ENCODE measurements around the gene PCDHB7.
"Not testable (repeated sequence)": the region's sequence is repeated elsewhere in the genome, so short reads cannot be mapped to it uniquely, and the experiment has no call there.

DNA sequence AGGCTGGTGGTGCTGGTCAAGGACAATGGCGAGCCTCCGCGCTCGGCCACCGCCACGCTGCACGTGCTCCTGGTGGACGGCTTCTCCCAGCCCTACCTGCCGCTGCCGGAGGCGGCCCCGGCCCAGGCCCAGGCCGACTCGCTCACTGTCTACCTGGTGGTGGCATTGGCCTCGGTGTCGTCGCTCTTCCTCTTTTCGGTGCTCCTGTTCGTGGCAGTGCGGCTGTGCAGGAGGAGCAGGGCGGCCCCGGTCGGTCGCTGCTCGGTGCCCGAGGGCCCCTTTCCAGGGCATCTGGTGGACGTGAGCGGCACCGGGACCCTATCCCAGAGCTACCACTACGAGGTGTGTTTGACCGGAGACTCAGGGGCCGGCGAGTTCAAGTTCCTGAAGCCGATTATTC is 35.1 kb upstream of the PCDHB7 start:
- TF ChIP-seq, protein P1, sequence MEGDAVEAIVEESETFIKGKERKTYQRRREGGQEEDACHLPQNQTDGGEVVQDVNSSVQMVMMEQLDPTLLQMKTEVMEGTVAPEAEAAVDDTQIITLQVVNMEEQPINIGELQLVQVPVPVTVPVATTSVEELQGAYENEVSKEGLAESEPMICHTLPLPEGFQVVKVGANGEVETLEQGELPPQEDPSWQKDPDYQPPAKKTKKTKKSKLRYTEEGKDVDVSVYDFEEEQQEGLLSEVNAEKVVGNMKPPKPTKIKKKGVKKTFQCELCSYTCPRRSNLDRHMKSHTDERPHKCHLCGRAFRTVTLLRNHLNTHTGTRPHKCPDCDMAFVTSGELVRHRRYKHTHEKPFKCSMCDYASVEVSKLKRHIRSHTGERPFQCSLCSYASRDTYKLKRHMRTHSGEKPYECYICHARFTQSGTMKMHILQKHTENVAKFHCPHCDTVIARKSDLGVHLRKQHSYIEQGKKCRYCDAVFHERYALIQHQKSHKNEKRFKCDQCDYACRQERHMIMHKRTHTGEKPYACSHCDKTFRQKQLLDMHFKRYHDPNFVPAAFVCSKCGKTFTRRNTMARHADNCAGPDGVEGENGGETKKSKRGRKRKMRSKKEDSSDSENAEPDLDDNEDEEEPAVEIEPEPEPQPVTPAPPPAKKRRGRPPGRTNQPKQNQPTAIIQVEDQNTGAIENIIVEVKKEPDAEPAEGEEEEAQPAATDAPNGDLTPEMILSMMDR (conservative IDR thresholded peaks at IDR 0.05 in 1 of 2, IDR thresholded peaks at IDR 0.05 in 1 of 2; ENCODE audit: low read depth in 1 of 2, low read length in 2 of 2), result not testable (repeated sequence)
- not testable (repeated sequence) for TF ChIP-seq EZH2 (IDR thresholded peaks at IDR 0.05; ENCODE audit: low read length, missing control alignments)
